ENCODE data around the gene TMEM185A. TPM values are rescaled to one million over a fixed set of nuclear protein-coding genes. Genes with fewer than 3 reads are reported as not detected.
"Not testable (repeated sequence)": the region's sequence is repeated elsewhere in the genome, so short reads cannot be mapped to it uniquely, and the experiment has no call there.

Gene TMEM185A
- total RNA-seq, 1 donor = 5.5 TPM

- Histone ChIP-seq H3K4me1 (ENCODE audit: insufficient read depth, low read length) (no peaks in the 10 kb centered on the region), H3K9me3 (ENCODE audit: low read depth, low read length) (no peaks in the 10 kb centered on the region), H3K27me3 (ENCODE audit: insufficient read depth, low read length) (no peaks in the 10 kb centered on the region), H3K4me3 (ENCODE audit: low read length) (no peak overlapping the region)
Measured at GRCh38 chrX:149638860-149639259, 7.3 kb upstream of the TMEM185A start.

GRCh38 chrX:149633511-149633910 is 1.9 kb upstream of the TMEM185A start:
- no peaks in the 10 kb centered on the region for H3K9me3 ChIP-seq (ENCODE audit: low read depth, low read length)
- H3K4me3 ChIP-seq (ENCODE audit: low read length) = no peak overlapping the region
- H3K27me3 ChIP-seq (ENCODE audit: insufficient read depth, low read length) = no peaks in the 10 kb centered on the region
- peaks cover 16% of the 10 kb centered on the region for H3K4me1 ChIP-seq (ENCODE audit: insufficient read depth, low read length)

DNA sequence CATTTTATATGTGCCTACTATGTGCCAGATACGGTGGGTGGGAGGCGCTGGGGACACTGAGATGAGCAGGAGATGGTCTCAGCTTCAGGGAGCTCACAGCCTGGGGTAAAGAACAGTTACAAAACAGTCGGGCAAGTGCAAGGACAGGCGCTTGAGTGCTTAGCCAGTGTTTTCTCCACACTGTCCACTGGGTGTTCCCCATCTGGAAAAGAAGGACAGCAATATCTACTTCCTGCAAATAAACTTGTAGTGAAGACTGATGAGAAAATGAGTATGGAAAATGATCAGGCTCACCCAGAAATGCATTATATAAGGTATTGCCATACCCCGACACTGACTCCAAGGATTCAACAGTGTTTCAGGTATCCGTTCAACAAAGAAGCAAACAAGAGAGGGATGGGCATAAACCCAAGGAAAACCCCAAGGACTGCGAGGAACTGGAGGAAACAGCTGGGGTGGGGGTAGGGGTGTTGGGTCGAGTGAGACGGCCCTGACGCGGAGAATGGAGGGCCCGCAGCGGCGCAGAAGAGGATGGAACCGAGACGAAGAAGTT is 835 bp downstream of the TMEM185A start:
- Histone ChIP-seq H3K4me3 (ENCODE audit: low read length) (peak overlapping the region; percentile 56), H3K9me3 (ENCODE audit: low read depth, low read length) (no peaks in the 10 kb centered on the region), H3K4me1 (ENCODE audit: insufficient read depth, low read length) (peaks cover 16% of the 10 kb centered on the region), H3K27me3 (ENCODE audit: insufficient read depth, low read length) (no peaks in the 10 kb centered on the region)

DNA sequence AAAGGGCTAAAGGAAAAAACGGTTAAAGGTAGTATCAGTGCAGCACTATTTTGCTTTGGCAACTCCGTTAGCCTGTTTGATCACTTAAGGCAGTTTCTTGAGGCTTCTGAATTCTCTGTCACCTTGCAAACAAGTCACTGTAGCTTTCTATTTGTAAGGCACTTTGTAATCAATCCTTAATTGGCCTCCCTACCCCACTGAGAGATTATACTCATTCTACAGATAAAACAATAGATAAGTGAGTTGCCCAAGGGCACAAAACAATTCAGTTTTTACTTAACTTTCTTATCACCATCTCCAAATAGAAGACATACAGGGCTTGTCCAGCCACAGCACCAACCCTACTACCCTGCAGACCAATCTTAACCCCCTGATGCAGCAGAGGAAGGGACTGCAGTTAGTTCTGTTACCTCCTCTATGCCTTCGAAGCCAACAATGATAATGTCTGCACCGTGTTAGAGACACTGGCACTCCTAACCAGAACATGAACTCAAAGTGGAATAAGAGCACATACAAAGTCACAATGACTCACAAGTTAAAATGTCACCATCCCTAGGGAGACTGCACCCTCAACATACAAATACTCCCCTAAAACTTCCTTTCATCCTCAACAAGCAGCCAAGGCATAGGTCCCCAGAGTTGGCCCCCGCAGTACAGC is 1.7 kb downstream of the TMEM185A start:
- Histone ChIP-seq H3K9me3 (ENCODE audit: low read depth, low read length) (no peaks in the 10 kb centered on the region), H3K4me3 (ENCODE audit: low read length) (no peak overlapping the region), H3K27me3 (ENCODE audit: insufficient read depth, low read length) (no peaks in the 10 kb centered on the region), H3K4me1 (ENCODE audit: insufficient read depth, low read length) (peaks cover 16% of the 10 kb centered on the region)

- H3K9me3 ChIP-seq (ENCODE audit: low read depth, low read length) = no peaks in the 10 kb centered on the region
- no peak overlapping the region for H3K4me3 ChIP-seq (ENCODE audit: low read length)
- peaks cover 16% of the 10 kb centered on the region for H3K4me1 ChIP-seq (ENCODE audit: insufficient read depth, low read length)
- H3K27me3 ChIP-seq (ENCODE audit: insufficient read depth, low read length) = no peaks in the 10 kb centered on the region
Measured at GRCh38 chrX:149628768-149629167, 2.8 kb downstream of the TMEM185A start.

DNA sequence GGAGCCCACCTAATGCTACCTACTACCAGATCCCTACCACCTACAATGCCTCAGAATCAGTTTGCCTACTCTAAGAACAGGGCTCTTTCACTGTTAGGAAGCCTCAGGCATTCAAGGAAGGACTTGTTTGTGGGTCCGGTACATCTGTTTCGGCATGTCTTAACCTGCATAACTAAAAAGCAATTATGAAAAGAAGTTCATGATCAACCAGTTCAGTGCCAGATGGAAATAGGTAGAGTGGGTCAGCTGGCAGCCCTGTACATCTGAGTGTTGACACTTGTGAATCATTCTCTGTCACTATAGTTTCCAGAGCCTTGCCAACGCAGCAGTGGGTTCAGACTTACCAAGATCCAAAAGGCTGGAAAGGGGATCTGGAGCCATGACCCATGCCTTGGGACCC is 3.3 kb downstream of the TMEM185A start:
- Histone ChIP-seq H3K4me1 (ENCODE audit: insufficient read depth, low read length) (peaks cover 16% of the 10 kb centered on the region), H3K27me3 (ENCODE audit: insufficient read depth, low read length) (no peaks in the 10 kb centered on the region), H3K4me3 (ENCODE audit: low read length) (no peak overlapping the region), H3K9me3 (ENCODE audit: low read depth, low read length) (no peaks in the 10 kb centered on the region)

- H3K27me3 ChIP-seq (ENCODE audit: insufficient read depth, low read length); H3K4me3 ChIP-seq (ENCODE audit: low read length); H3K9me3 ChIP-seq (ENCODE audit: low read depth, low read length): not testable (repeated sequence)
- H3K4me1 ChIP-seq (ENCODE audit: insufficient read depth, low read length) = peaks cover 13% of the 10 kb centered on the region
Measured at GRCh38 chrX:149626829-149627228, 4.8 kb downstream of the TMEM185A start.

DNA sequence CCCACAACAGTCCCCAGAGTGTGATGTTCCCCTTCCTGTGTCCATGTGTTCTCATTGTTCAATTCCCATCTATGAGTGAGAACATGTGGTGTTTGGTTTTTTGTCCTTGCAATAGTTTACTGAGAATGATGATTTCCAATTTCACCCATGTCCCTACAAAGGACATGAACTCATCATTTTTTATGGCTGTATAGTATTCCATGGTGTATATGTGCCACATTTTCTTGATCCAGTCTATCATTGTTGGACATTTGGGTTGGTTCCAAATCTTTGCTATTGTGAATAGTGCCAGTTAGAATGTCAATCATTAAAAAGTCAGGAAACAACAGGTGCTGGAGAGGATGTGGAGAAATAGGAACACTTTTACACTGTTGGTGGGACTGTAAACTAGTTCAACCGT is 11.9 kb downstream of the TMEM185A start:
- not testable (repeated sequence) for H3K9me3 ChIP-seq (ENCODE audit: low read depth, low read length); H3K4me3 ChIP-seq (ENCODE audit: low read length); H3K4me1 ChIP-seq (ENCODE audit: insufficient read depth, low read length)

DNA sequence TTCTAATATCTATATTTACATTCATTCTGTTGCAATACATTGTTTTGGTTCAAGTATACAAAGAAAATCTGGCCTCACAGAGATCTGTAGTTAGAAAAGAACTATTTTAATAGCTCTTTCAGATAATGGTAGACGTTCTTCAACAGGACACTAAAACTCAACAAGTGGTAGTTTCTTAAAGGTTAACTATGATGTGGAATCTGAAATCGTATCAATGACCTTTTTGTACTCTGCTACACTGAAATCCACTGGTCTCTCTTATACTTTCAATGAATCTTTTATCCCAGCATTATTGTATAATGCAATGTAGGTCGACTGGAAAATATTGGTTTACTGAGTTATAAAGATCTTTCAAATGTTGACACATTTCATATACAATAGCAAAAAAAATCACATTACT is 12.7 kb downstream of the TMEM185A start:
- Histone ChIP-seq H3K27me3 (ENCODE audit: insufficient read depth, low read length) (no peaks in the 10 kb centered on the region), H3K4me1 (ENCODE audit: insufficient read depth, low read length) (no peaks in the 10 kb centered on the region), H3K4me3 (ENCODE audit: low read length) (no peak overlapping the region), H3K9me3 (ENCODE audit: low read depth, low read length) (no peaks in the 10 kb centered on the region)

More for the DNA sequence above, 11.9 kb downstream of the TMEM185A start:
- not testable (repeated sequence) for H3K27me3 ChIP-seq (ENCODE audit: insufficient read depth, low read length)

DNA sequence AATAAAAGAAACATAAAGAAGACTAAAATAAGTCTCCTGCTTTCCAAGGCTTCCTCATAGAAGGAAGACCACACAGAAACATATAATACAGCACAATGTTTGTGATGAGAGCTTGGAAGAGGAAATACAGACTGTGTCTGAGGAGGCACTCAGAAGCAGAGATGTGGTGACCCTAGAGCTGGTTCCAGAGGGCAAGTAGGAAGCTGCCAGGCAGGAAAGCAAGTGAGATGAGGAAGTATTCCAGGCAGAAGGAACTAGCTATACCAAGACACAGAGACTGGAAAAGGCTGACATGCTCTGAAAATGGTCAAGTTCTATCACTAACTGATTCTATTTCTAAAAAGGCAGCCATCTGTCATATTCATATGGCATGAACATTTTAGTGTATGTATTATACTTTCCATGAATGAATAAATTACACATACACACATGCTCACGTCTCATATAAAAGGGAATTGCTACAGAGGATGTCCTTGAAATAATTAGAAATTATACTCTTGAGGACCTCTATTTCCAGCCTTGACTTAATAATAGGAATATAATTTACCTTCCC is 19.9 kb downstream of the TMEM185A start:
- Histone ChIP-seq H3K9me3 (ENCODE audit: low read depth, low read length) (no peaks in the 10 kb centered on the region), H3K4me1 (ENCODE audit: insufficient read depth, low read length) (no peaks in the 10 kb centered on the region), H3K4me3 (ENCODE audit: low read length) (no peak overlapping the region), H3K27me3 (ENCODE audit: insufficient read depth, low read length) (no peaks in the 10 kb centered on the region)

- Histone ChIP-seq H3K27me3 (ENCODE audit: insufficient read depth, low read length) (no peaks in the 10 kb centered on the region), H3K4me3 (ENCODE audit: low read length) (no peak overlapping the region), H3K9me3 (ENCODE audit: low read depth, low read length) (no peaks in the 10 kb centered on the region), H3K4me1 (ENCODE audit: insufficient read depth, low read length) (no peaks in the 10 kb centered on the region)
Measured at GRCh38 chrX:149610511-149610910, 21.1 kb downstream of the TMEM185A start.

GRCh38 chrX:149607699-149608098 is 23.9 kb downstream of the TMEM185A start:
- Histone ChIP-seq H3K4me1 (ENCODE audit: insufficient read depth, low read length) (no peaks in the 10 kb centered on the region), H3K4me3 (ENCODE audit: low read length) (no peak overlapping the region), H3K27me3 (ENCODE audit: insufficient read depth, low read length) (no peaks in the 10 kb centered on the region), H3K9me3 (ENCODE audit: low read depth, low read length) (no peaks in the 10 kb centered on the region)

DNA sequence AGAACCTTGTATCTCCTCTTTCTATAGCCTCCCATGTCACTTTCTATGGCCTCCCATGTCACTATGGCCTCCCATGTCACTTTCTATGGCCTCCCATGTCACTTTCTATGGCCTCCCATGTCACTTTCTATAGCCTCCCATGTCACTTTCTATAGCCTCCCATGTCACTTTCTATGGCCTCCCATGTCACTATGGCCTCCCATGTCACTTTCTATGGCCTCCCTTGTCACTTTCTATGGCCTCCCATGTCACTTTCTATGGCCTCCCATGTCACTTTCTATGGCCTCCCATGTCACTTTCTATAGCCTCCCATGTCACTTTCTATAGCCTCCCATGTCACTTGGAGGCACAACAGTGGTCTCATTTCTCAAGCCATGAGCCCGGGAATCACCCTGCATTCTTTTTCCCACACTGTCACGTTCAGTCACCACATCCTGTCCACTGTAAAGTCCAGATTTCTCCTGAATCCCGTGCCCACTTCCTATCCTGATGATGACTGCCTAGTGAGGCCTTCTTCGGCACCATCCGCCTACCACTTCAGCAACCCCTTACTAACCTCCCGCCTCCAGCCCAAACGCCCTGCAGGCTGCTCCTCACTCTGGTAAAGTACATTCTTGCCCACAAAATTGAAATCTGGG is 26.2 kb downstream of the TMEM185A start:
- not testable (repeated sequence) for H3K27me3 ChIP-seq (ENCODE audit: insufficient read depth, low read length); H3K4me3 ChIP-seq (ENCODE audit: low read length); H3K9me3 ChIP-seq (ENCODE audit: low read depth, low read length); H3K4me1 ChIP-seq (ENCODE audit: insufficient read depth, low read length)

DNA sequence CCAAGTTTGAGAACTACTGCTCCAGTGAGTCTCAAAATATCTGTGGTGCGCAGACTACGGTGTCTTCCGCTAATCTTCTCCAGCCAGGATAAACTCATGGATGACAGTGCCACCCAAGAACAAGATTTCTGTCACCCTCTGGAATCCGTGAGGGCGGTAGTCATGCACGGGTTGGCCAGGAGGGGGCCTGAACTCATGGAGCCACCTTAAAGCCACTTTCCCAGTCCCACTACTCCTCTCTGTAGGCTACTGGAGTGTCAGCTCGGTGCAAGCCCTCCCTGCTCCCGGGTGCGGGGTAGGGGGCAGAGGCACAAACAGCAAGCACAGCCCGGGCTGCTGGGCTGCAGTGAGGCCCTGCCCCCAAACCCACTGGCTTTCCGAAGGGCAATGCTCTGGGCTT is 33.0 kb downstream of the TMEM185A start:
- H3K4me3 ChIP-seq (ENCODE audit: low read length); H3K9me3 ChIP-seq (ENCODE audit: low read depth, low read length); H3K27me3 ChIP-seq (ENCODE audit: insufficient read depth, low read length); H3K4me1 ChIP-seq (ENCODE audit: insufficient read depth, low read length): not testable (repeated sequence)

- not testable (repeated sequence) for H3K9me3 ChIP-seq (ENCODE audit: low read depth, low read length); H3K4me1 ChIP-seq (ENCODE audit: insufficient read depth, low read length); H3K27me3 ChIP-seq (ENCODE audit: insufficient read depth, low read length); H3K4me3 ChIP-seq (ENCODE audit: low read length)
Measured at GRCh38 chrX:149595943-149596342, 35.6 kb downstream of the TMEM185A start.

- H3K27me3 ChIP-seq (ENCODE audit: insufficient read depth, low read length); H3K9me3 ChIP-seq (ENCODE audit: low read depth, low read length); H3K4me3 ChIP-seq (ENCODE audit: low read length); H3K4me1 ChIP-seq (ENCODE audit: insufficient read depth, low read length): not testable (repeated sequence)
Measured at GRCh38 chrX:149595214-149595613, 36.4 kb downstream of the TMEM185A start, which contains the start of gene HSFX2. Gene HSFX2 (minus strand): TSS chrX:149595314. CDS start chrX:149594700, 614 bp downstream.
